ENCODE measurements around the gene MAP1LC3B2. TPM values are rescaled to one million over a fixed set of nuclear protein-coding genes. Genes with fewer than 3 reads are reported as not detected.

Gene MAP1LC3B2
- total RNA-seq, 1 experiment from 2014 or later = 1.5 TPM

DNA sequence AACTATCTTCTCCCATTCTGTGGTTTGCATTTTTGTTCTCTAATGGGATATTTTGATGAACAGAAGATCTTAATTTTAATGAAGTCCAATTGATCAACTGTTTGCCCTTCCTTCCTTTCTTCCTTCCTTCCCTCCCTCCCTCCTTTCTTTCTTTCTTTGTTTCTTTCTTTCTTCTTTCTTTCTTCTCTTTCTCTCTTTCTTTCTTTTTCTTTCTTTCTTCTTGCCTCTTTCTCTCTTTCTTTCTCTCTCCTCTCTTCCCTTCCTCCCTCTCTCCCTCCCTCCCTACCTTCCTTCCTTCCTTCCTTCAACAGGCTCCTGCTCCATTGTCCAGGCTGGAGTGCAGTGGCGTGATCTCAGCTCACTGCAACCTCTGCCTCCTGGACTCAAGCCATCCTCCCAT, 18.9 kb downstream of the MAP1LC3B2 start:
- H3K36me3 Mint-ChIP-seq (ENCODE audit: insufficient read depth in 1 of 3, low read depth in 3 of 3) = no peaks in the 10 kb centered on the region
- Histone ChIP-seq H4K8ac (replicated peaks; ENCODE audit: insufficient read length, low read depth, low read length) (no peak overlapping the region), H3K79me2 (ENCODE audit: insufficient read depth, low read length) (no peaks in the 10 kb centered on the region), H2BK20ac (ENCODE audit: low read depth, low read length, poor library complexity, severe bottlenecking) (no peak overlapping the region), H4K5ac (ENCODE audit: insufficient read length, low read depth, low read length) (no peak overlapping the region), H3K4ac (ENCODE audit: low read depth, low read length) (no peak overlapping the region), H2BK120ac (ENCODE audit: low read depth, low read length, poor library complexity, severe bottlenecking) (no peak overlapping the region), H3K27ac (ENCODE audit: insufficient read length, low read depth, low read length) (no peak overlapping the region), H3T11ph (ENCODE audit: low read length) (no peak overlapping the region), H3K4me2 (ENCODE audit: insufficient read depth, insufficient read length, low read length) (no peak overlapping the region), H3K18ac (ENCODE audit: insufficient read length, low read depth, low read length) (no peak overlapping the region), H3K79me1 (ENCODE audit: insufficient read depth, low read depth, low read length, poor library complexity, severe bottlenecking) (no peaks in the 10 kb centered on the region), H2BK15ac (ENCODE audit: low read depth, low read length) (no peak overlapping the region), H4K91ac (ENCODE audit: insufficient read length, low read depth, low read length) (no peak overlapping the region), H3K23me2 (ENCODE audit: insufficient read length, low read depth, low read length, poor library complexity, severe bottlenecking) (no peaks in the 10 kb centered on the region), H4K20me1 (ENCODE audit: control insufficient read depth, insufficient read depth, insufficient read length) (no peaks in the 10 kb centered on the region), H3K9ac (ENCODE audit: extremely low read depth, insufficient read length, low read length) (no peak overlapping the region), H3K14ac (ENCODE audit: insufficient read depth, low read length) (no peak overlapping the region), H3K4me1 (ENCODE audit: insufficient read depth, low read length) (no peaks in the 10 kb centered on the region), H2AK5ac (ENCODE audit: insufficient read length, low read length) (no peak overlapping the region), H2BK12ac (ENCODE audit: insufficient read length, low read depth, low read length) (no peak overlapping the region), H2AFZ (ENCODE audit: low read length) (no peak overlapping the region), H3K56ac (ENCODE audit: insufficient read length, low read depth, low read length) (no peak overlapping the region), H2BK5ac (ENCODE audit: insufficient read length, low read length) (no peak overlapping the region), H3K27me3 (ENCODE audit: insufficient read depth, low read length) (no peaks in the 10 kb centered on the region), H3K23ac (ENCODE audit: insufficient read length, low read depth, low read length) (no peak overlapping the region), H3K9me3 (ENCODE audit: control insufficient read depth, low read depth, low read length) (no peaks in the 10 kb centered on the region)
- TF ChIP-seq, protein P1, sequence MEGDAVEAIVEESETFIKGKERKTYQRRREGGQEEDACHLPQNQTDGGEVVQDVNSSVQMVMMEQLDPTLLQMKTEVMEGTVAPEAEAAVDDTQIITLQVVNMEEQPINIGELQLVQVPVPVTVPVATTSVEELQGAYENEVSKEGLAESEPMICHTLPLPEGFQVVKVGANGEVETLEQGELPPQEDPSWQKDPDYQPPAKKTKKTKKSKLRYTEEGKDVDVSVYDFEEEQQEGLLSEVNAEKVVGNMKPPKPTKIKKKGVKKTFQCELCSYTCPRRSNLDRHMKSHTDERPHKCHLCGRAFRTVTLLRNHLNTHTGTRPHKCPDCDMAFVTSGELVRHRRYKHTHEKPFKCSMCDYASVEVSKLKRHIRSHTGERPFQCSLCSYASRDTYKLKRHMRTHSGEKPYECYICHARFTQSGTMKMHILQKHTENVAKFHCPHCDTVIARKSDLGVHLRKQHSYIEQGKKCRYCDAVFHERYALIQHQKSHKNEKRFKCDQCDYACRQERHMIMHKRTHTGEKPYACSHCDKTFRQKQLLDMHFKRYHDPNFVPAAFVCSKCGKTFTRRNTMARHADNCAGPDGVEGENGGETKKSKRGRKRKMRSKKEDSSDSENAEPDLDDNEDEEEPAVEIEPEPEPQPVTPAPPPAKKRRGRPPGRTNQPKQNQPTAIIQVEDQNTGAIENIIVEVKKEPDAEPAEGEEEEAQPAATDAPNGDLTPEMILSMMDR (conservative IDR thresholded peaks at IDR 0.05) = no peak
- H3K27me3 Mint-ChIP-seq (ENCODE audit: low read depth) = no peaks in the 10 kb centered on the region
- H3K4me3 Mint-ChIP-seq = no peak overlapping the region
- H3K9me3 Mint-ChIP-seq = no peaks in the 10 kb centered on the region
- WGBS (ENCODE audit: extremely low coverage, insufficient read length, low lambda C conversion rate) = no CpG with 5 or more reads among the region's 1 CpG
- H3K4me1 Mint-ChIP-seq = peaks cover 6 to 8% of the 10 kb centered on the region in 2 experiments
- no peak overlapping the region for H3K27ac Mint-ChIP-seq
- DNase-seq = no peak
